ENCODE measurements around the gene TRIM6. TPM values are rescaled to one million over a fixed set of nuclear protein-coding genes. Genes with fewer than 3 reads are reported as not detected.

Gene TRIM6, protein sequence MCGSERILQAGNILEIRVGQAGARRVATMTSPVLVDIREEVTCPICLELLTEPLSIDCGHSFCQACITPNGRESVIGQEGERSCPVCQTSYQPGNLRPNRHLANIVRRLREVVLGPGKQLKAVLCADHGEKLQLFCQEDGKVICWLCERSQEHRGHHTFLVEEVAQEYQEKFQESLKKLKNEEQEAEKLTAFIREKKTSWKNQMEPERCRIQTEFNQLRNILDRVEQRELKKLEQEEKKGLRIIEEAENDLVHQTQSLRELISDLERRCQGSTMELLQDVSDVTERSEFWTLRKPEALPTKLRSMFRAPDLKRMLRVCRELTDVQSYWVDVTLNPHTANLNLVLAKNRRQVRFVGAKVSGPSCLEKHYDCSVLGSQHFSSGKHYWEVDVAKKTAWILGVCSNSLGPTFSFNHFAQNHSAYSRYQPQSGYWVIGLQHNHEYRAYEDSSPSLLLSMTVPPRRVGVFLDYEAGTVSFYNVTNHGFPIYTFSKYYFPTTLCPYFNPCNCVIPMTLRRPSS
- total RNA-seq = 1 to 10 TPM; 1.7 to 9.9 (median 6.4) TPM

GRCh38 chr11:5596607-5597201 is at the start of gene TRIM6:
Gene TRIM6 (plus strand): TSS chr11:5596637. CDS start chr11:5596898, 261 bp downstream.
- WGBS, 2 donors = 10 to 24% methylated on average over 5 to 10 of the region's 20 CpGs
- no peak for DNase-seq
- H3K27me3 ChIP-seq = no peaks in the 10 kb centered on the region
- peak within 1 kb of the TSS; percentile 57 to 82 (median 76) for H3K27ac ChIP-seq
- H3K4me1 ChIP-seq = peaks cover 4 to 44% (median 22%) of the 10 kb centered on the region in 3 donors
- H3K36me3 ChIP-seq = no peaks in the 10 kb centered on the region
- intact Hi-C loops (cut with DNase I) = no loop called here
- TF ChIP-seq POLR2A (IDR thresholded peaks at IDR 0.05) = no peak
- TF ChIP-seq, protein P1, sequence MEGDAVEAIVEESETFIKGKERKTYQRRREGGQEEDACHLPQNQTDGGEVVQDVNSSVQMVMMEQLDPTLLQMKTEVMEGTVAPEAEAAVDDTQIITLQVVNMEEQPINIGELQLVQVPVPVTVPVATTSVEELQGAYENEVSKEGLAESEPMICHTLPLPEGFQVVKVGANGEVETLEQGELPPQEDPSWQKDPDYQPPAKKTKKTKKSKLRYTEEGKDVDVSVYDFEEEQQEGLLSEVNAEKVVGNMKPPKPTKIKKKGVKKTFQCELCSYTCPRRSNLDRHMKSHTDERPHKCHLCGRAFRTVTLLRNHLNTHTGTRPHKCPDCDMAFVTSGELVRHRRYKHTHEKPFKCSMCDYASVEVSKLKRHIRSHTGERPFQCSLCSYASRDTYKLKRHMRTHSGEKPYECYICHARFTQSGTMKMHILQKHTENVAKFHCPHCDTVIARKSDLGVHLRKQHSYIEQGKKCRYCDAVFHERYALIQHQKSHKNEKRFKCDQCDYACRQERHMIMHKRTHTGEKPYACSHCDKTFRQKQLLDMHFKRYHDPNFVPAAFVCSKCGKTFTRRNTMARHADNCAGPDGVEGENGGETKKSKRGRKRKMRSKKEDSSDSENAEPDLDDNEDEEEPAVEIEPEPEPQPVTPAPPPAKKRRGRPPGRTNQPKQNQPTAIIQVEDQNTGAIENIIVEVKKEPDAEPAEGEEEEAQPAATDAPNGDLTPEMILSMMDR (IDR thresholded peaks at IDR 0.05) = no peak
- peak within 1 kb of the TSS; percentile 41 to 76 (median 56) for H3K4me3 ChIP-seq
- no peaks in the 10 kb centered on the region for H3K9me3 ChIP-seq

DNA sequence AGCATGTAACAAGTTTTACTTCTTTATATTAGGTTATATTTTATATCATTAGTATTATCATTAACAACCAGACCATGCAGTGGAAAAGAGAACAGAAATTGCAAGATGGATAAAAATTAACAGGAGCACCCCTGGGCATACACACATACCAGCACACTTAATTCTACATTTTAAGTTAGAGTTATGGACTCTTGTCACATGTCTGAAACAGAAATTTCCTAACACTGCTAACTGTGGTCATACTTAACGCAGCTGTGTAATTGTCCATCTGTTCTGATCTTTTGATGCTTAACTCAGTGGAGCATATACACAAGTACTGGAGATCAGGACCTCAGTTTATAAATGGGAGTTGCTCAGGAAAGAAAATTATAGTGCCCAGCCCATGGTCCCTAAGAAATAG is 48.5 kb upstream of the TRIM6 start:
- TF ChIP-seq POLR2A (IDR thresholded peaks at IDR 0.05) = no peak
- TF ChIP-seq, protein P1 (IDR thresholded peaks at IDR 0.05) = no peak
- H3K9me3 ChIP-seq = no peaks in the 10 kb centered on the region
- DNase-seq = no peak
- H3K4me3 ChIP-seq = no peak overlapping the region
- WGBS, 2 donors = 88 to 90% methylated on average over 1 of the region's 1 CpG
- intact Hi-C loops (cut with DNase I) = no loop called here
- H3K27me3 ChIP-seq = no peaks in the 10 kb centered on the region
- H3K27ac ChIP-seq = no peak overlapping the region
- H3K4me1 ChIP-seq = no peaks in the 10 kb centered on the region
- no peaks in the 10 kb centered on the region for H3K36me3 ChIP-seq

GRCh38 chr11:5548440-5548839 is 48.0 kb upstream of the TRIM6 start, which contains the start of gene OR52H1:
Gene OR52H1 (minus strand): TSS chr11:5548540. CDS start chr11:5545505, 3,035 bp downstream.
- intact Hi-C loops (cut with DNase I) = no loop called here
- Histone ChIP-seq H3K27ac (no peak within 1 kb of the TSS), H3K36me3 (no peaks in the 10 kb centered on the region), H3K27me3 (no peaks in the 10 kb centered on the region), H3K9me3 (no peaks in the 10 kb centered on the region), H3K4me1 (no peaks in the 10 kb centered on the region), H3K4me3 (no peak within 1 kb of the TSS)
- TF ChIP-seq, protein P1 (IDR thresholded peaks at IDR 0.05) = no peak
- TF ChIP-seq POLR2A (IDR thresholded peaks at IDR 0.05) = no peak
- WGBS, 2 donors = 9 to 39% methylated on average over 1 of the region's 1 CpG
- no peak for DNase-seq

DNA sequence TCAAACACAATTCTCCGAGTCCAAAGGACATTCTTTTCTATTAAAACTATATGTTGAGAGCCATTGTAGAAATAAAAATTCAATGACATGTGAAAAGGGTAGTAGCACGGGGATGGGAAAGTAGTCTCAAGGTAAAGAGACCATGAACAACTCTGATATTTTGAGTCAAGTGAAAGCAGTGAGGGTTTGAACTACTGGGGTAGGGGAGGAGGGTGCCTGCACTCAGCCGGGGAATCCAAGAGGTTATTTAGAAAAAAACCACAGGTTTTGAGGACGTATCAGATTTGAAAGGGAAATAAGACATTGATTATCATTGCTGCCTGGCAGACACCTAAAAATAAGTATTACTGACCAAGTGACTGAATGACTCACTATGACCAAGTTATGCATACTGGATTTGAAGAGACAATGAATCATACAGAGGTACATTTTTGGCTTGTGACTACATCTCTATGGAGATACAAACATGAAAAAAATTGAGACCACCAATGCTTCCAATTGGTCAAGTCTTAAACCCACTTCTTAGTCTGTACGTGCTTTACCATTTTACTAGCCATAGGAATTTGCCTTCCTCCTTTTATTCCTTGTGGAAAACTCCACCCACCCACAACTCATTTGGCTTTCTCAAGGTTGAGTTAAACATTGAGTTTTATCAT is 45.9 kb upstream of the TRIM6 start:
- intact Hi-C loops (cut with DNase I) = no loop called here
- Histone ChIP-seq H3K27ac (no peak overlapping the region), H3K4me1 (no peaks in the 10 kb centered on the region), H3K27me3 (no peaks in the 10 kb centered on the region), H3K36me3 (no peaks in the 10 kb centered on the region), H3K9me3 (no peaks in the 10 kb centered on the region), H3K4me3 (no peak overlapping the region)
- no peak for TF ChIP-seq POLR2A (IDR thresholded peaks at IDR 0.05)
- TF ChIP-seq, protein P1 (IDR thresholded peaks at IDR 0.05) = no peak
- WGBS, 2 donors = 67 to 68% methylated on average over 5 of the region's 5 CpGs
- DNase-seq = no peak

GRCh38 chr11:5553343-5553742 is 43.1 kb upstream of the TRIM6 start:
- intact Hi-C loops (cut with DNase I) = no loop called here
- Histone ChIP-seq H3K36me3 (no peaks in the 10 kb centered on the region), H3K27me3 (no peaks in the 10 kb centered on the region), H3K4me3 (no peak overlapping the region), H3K9me3 (no peaks in the 10 kb centered on the region), H3K27ac (no peak overlapping the region), H3K4me1 (no peaks in the 10 kb centered on the region)
- TF ChIP-seq POLR2A (IDR thresholded peaks at IDR 0.05) = no peak
- TF ChIP-seq, protein P1 (IDR thresholded peaks at IDR 0.05) = no peak
- no peak for DNase-seq

Data from esophagus squamous epithelium (tissue), 5 donors.